H1 (cell line): Measurements from ENCODE around the gene CCNC. TPM values are rescaled to one million over a fixed set of nuclear protein-coding genes. Genes with fewer than 3 reads are reported as not detected.

Experiments
- CTCF ChIA-PET: fragments of 300-600 bp; sonication (Branson Sonifier 250); formaldehyde crosslinking; loops from one replicate; lab custom pipeline; 2021; ENCODE audit not compliant: partially characterized antibody; lab: Charles Lee
- POLR2A ChIA-PET: fragments of 300-600 bp; sonication (Branson Sonifier 250); formaldehyde crosslinking; loops from one replicate; lab custom pipeline; 2021; ENCODE audit warnings: inconsistent platforms; ENCODE audit not compliant: partially characterized antibody; lab: Charles Lee
- DNase-seq, 2 experiments: peaks; one replicate each; pipeline versions ENCODE4 v3.0.0 to v3.0.0-alpha.2; 2010 to 2022; ENCODE audit warnings: low spot score in 2 of 2, low read depth in 1 of 2, mixed read lengths in 1 of 2
- FAIRE-seq: peaks from 2 replicates; lab custom pipeline; 2011; peaks lifted over from hg19 to GRCh38; lab: Jason Lieb, UNC
- H2AFZ ChIP-seq: 2 replicates; pipeline ENCODE4 v1.8.1; 2012; ENCODE audit warnings: low read length, inconsistent platforms
- H2AK5ac ChIP-seq: 2 replicates; pipeline ENCODE4 v1.6.1; 2013; ENCODE audit warnings: low read depth, low read length
- H2BK120ac ChIP-seq: replicated peaks from 2 replicates; pipeline ENCODE3; 2013; ENCODE audit warnings: low read depth, low read length, inconsistent platforms
- H2BK12ac ChIP-seq: 2 replicates; pipeline ENCODE4 v1.6.1; 2013; ENCODE audit warnings: low read depth, low read length
- H2BK15ac ChIP-seq: 2 replicates; pipeline ENCODE4 v1.6.1; 2013; ENCODE audit warnings: low read length
- H2BK20ac ChIP-seq: 2 replicates; pipeline ENCODE4 v1.6.1; 2013; ENCODE audit warnings: low read length
- H2BK5ac ChIP-seq: 2 replicates; pipeline ENCODE4 v1.6.1; 2013; ENCODE audit warnings: low read depth, low read length
- H3K14ac ChIP-seq: 2 replicates; pipeline ENCODE4 v1.6.1; 2013; ENCODE audit warnings: inconsistent platforms; ENCODE audit not compliant: insufficient read length
- H3K18ac ChIP-seq: 2 replicates; pipeline ENCODE4 v1.6.1; 2013; ENCODE audit warnings: low read length; ENCODE audit errors: extremely low read depth
- H3K23ac ChIP-seq: 2 replicates; pipeline ENCODE4 v1.6.1; 2013; ENCODE audit warnings: inconsistent platforms; ENCODE audit not compliant: insufficient read length
- H3K23me2 ChIP-seq: 2 replicates; pipeline ENCODE4 v1.6.1; 2013; ENCODE audit warnings: low read depth, low read length
- H3K27ac ChIP-seq: 2 replicates; pipeline ENCODE4 v1.6.1; 2011; ENCODE audit warnings: low read depth, low read length, inconsistent platforms
- H3K27me3 ChIP-seq, 4 experiments: replicated peaks in 1 of 4; 1 replicate in 1 of 4; 2 replicates in 3 of 4; pipeline versions ENCODE4 v1.6.1 to v1.8.1; 2011 to 2013; ENCODE audit warnings: low read length in 3 of 4, mild to moderate bottlenecking in 3 of 4, inconsistent platforms in 2 of 4, mixed read lengths in 2 of 4, moderate library complexity in 1 of 4; ENCODE audit not compliant: control insufficient read depth in 3 of 4, insufficient read depth in 3 of 4; ENCODE audit errors: extremely low read depth in 1 of 4
- H3K36me3 ChIP-seq, 4 experiments: 2 replicates each; pipeline versions ENCODE4 v1.6.1 to v1.8.1; 2011 to 2013; ENCODE audit warnings: mild to moderate bottlenecking in 4 of 4, low read length in 3 of 4, moderate library complexity in 2 of 4, control low read depth in 1 of 4, inconsistent platforms in 1 of 4; ENCODE audit not compliant: insufficient read depth in 4 of 4, control insufficient read depth in 2 of 4
- H3K4ac ChIP-seq: replicated peaks from 2 replicates; pipeline ENCODE3; 2013; ENCODE audit warnings: low read length, low read depth, mixed read lengths, inconsistent platforms; ENCODE audit not compliant: insufficient read length
- H3K4me1 ChIP-seq, 4 experiments: replicated peaks in 1 of 4; 1 replicate in 1 of 4; 2 replicates in 3 of 4; pipeline versions ENCODE4 v1.6.1 to v1.8.1; 2011 to 2013; ENCODE audit warnings: low read length in 3 of 4, inconsistent platforms in 2 of 4, mixed read lengths in 1 of 4; ENCODE audit not compliant: insufficient read depth in 4 of 4, control insufficient read depth in 3 of 4
- H3K4me2 ChIP-seq, 2 experiments: 2 replicates each; pipeline versions ENCODE4 v1.6.1 to v1.8.1; 2011 to 2013; ENCODE audit warnings: low read depth in 2 of 2, low read length in 2 of 2, control low read depth in 1 of 2, inconsistent platforms in 1 of 2, mild to moderate bottlenecking in 1 of 2; ENCODE audit not compliant: insufficient read depth in 1 of 2
- H3K4me3 ChIP-seq, 4 experiments: fragments of 200-600, 300-600 bp in 1 of 4; sonication (generic), shearing (Covaris generic), sonication (Bioruptor Twin) in 1 of 4; 2 replicates each; pipeline versions ENCODE4 v1.5.1 to v1.8.1; 2011 to 2016; ENCODE audit warnings: low read length in 4 of 4, low read depth in 3 of 4, control low read depth in 2 of 4, inconsistent platforms in 2 of 4, mild to moderate bottlenecking in 2 of 4, mixed read lengths in 1 of 4, moderate library complexity in 1 of 4; ENCODE audit not compliant: insufficient read depth in 2 of 4; ENCODE audit errors: extremely low read depth in 1 of 4
- H3K56ac ChIP-seq: replicated peaks from 2 replicates; pipeline ENCODE3; 2013; ENCODE audit warnings: low read depth, mild to moderate bottlenecking, mixed read lengths, low read length, inconsistent platforms; ENCODE audit not compliant: insufficient read length
- H3K79me1 ChIP-seq: 2 replicates; pipeline ENCODE4 v1.6.1; 2013; ENCODE audit warnings: low read depth, low read length, control low read depth
- H3K79me2 ChIP-seq, 2 experiments: 2 replicates each; pipeline versions ENCODE4 v1.6.1 to v1.8.1; 2012 to 2013; ENCODE audit warnings: low read length in 2 of 2, mild to moderate bottlenecking in 2 of 2, inconsistent platforms in 1 of 2; ENCODE audit not compliant: insufficient read depth in 2 of 2, control insufficient read depth in 1 of 2
- H3K9ac ChIP-seq, 4 experiments: replicated peaks in 1 of 4; 1 replicate in 1 of 4; 2 replicates in 3 of 4; pipeline versions ENCODE4 v1.6.1 to v1.8.1; 2011 to 2013; ENCODE audit warnings: low read depth in 3 of 4, low read length in 3 of 4, control low read depth in 2 of 4, mild to moderate bottlenecking in 2 of 4, moderate library complexity in 2 of 4, inconsistent platforms in 1 of 4; ENCODE audit errors: extremely low read depth in 1 of 4
- H3K9me3 ChIP-seq, 2 experiments: 2 replicates each; pipeline versions ENCODE4 v1.6.1 to v1.8.1; 2012 to 2013; ENCODE audit warnings: mild to moderate bottlenecking in 2 of 2, moderate library complexity in 2 of 2, control low read depth in 1 of 2, inconsistent platforms in 1 of 2, low read depth in 1 of 2, low read length in 1 of 2, mixed read lengths in 1 of 2; ENCODE audit not compliant: insufficient read depth in 2 of 2
- H4K20me1 ChIP-seq, 2 experiments: replicated peaks in 1 of 2; 2 replicates each; pipeline versions ENCODE3 to v1.8.1; 2011 to 2013; ENCODE audit warnings: inconsistent platforms in 2 of 2, low read length in 2 of 2, mild to moderate bottlenecking in 1 of 2; ENCODE audit not compliant: insufficient read depth in 2 of 2, control insufficient read depth in 1 of 2
- H4K5ac ChIP-seq: 2 replicates; pipeline ENCODE4 v1.6.1; 2013; ENCODE audit warnings: low read length, low read depth, mixed read lengths, inconsistent platforms; ENCODE audit not compliant: insufficient read length
- H4K8ac ChIP-seq: 2 replicates; pipeline ENCODE4 v1.8.0; 2013; ENCODE audit warnings: mild to moderate bottlenecking, moderate library complexity, low read length, inconsistent platforms; ENCODE audit not compliant: insufficient read depth; ENCODE audit errors: extremely low read depth
- H4K91ac ChIP-seq: replicated peaks from 2 replicates; pipeline ENCODE3; 2013; ENCODE audit warnings: low read length, mixed read lengths, inconsistent platforms; ENCODE audit not compliant: insufficient read length
- CBX5 ChIP-seq: fragments of 300-800, 300-1000 bp; sonication (generic); IDR thresholded peaks from 2 replicates; pipeline ENCODE4 v1.7.1; 2016; ENCODE audit warnings: antibody characterized with exemption, low read length, low read depth
- CTBP2 ChIP-seq: IDR thresholded peaks from 2 replicates; pipeline ENCODE4 v1.7.0; 2011; ENCODE audit warnings: borderline replicate concordance, mild to moderate bottlenecking, moderate library complexity, mixed read lengths, low read length; ENCODE audit not compliant: insufficient read depth, insufficient read length
- KDM4A ChIP-seq: IDR thresholded peaks from one replicate; pipeline ENCODE4 v1.7.1; 2012; ENCODE audit warnings: low read depth, mild to moderate bottlenecking, moderate library complexity, low read length, inconsistent platforms; ENCODE audit not compliant: severe bottlenecking
- POLR2A ChIP-seq, 2 experiments: IDR thresholded peaks; 1 replicate in 1 of 2; 2 replicates in 1 of 2; pipeline ENCODE4 v1.6.1; 2011; ENCODE audit warnings: low read depth in 2 of 2, low read length in 2 of 2, mild to moderate bottlenecking in 2 of 2; ENCODE audit errors: control extremely low read depth in 1 of 2
- POU5F1 ChIP-seq: IDR thresholded peaks from 2 replicates; pipeline ENCODE4 v1.6.1; 2011; ENCODE audit warnings: low read depth, mild to moderate bottlenecking, low read length, moderate library complexity
- RBBP5 ChIP-seq: IDR thresholded peaks from 2 replicates; pipeline ENCODE4 v1.7.1; 2012; ENCODE audit warnings: low read depth, mild to moderate bottlenecking, inconsistent platforms, low read length, moderate library complexity, borderline replicate concordance
- WGBS, 2 experiments: shearing (Covaris generic) in 1 of 2; methylation state at CpG; one replicate each; pipeline versions ENCODE4 v1.1.6 to v1.1.7; 2013 to 2015; ENCODE audit warnings: low lambda C conversion rate in 2 of 2, mixed read lengths in 2 of 2, inconsistent platforms in 1 of 2, low coverage in 1 of 2, missing lambda C conversion rate in 1 of 2; ENCODE audit not compliant: insufficient replicate concordance in 2 of 2, insufficient coverage in 1 of 2, insufficient read length in 1 of 2; ENCODE audit errors: extremely low coverage in 1 of 2, missing lambda C conversion rate in 1 of 2; 5-methylcytosine and 5-hydroxymethylcytosine counted together
- polyA plus RNA-seq, 7 experiments: library from polyadenylated mRNA; depleted of rRNA in 3 of 7; stranded (reverse) in 5 of 7; unstranded in 2 of 7; fragments of >200 nt in 5 of 7; fragments of 200-250 nt in 2 of 7; gene quantifications; 1 replicate in 5 of 7; 2 replicates in 1 of 7; 4 replicates in 1 of 7; pipeline versions ENCODE4 v1.2.1 to v1.2.3, GENCODE V29; 2011 to 2013; ENCODE audit warnings: missing spikeins in 2 of 7, mixed read lengths in 2 of 7
- total RNA-seq: library from RNA; stranded (reverse); fragmentation: NEBNext Ultra II Directional; extraction: Animal tissue kit (Norgen Biotek cat#: 25700); gene quantifications from 2 replicates; pipeline ENCODE4 v1.2.1, GENCODE V29; 2021

Gene CCNC
- total and polyA plus RNA-seq, 2 of the 8 experiments (the other 6 are each of a cell fraction or from before 2014, with no cell fraction given), result 45.4 to 107 TPM

- no peak overlapping the region for H3K4me3 ChIP-seq
- no peak overlapping the region for H2BK120ac ChIP-seq
- H3K36me3 ChIP-seq, result peaks cover 11 to 59% (median 35%) of the 10 kb centered on the region in 4 experiments
- H3K18ac ChIP-seq, result no peak overlapping the region
- no peak overlapping the region for H3K27ac ChIP-seq
- H4K5ac ChIP-seq, result no peak overlapping the region
- H3K56ac ChIP-seq, result no peak overlapping the region
- no peaks in the 10 kb centered on the region for H3K79me2 ChIP-seq
- no peak overlapping the region for H2AK5ac ChIP-seq
- no peak overlapping the region for H3K9ac ChIP-seq
- no peak overlapping the region for H4K91ac ChIP-seq
- H3K4me1 ChIP-seq, result no peaks in the 10 kb centered on the region
- FAIRE-seq (no peak), DNase-seq (no peak)
- H3K27me3 ChIP-seq, result no peaks in the 10 kb centered on the region
- no peak overlapping the region for H2BK15ac ChIP-seq
- TF ChIP-seq POLR2A (IDR thresholded peaks at IDR 0.05; ENCODE audit: control extremely low read depth in 1 of 2, low read depth in 2 of 2, low read length in 2 of 2) (no peak), CBX5 (no peak), POU5F1 (no peak), CTBP2 (no peak), KDM4A (no peak), RBBP5 (no peak)
- POLR2A ChIA-PET, result interaction anchor here (1.2 to 3.8 kb wide), 3 partner anchors 8 to 14 kb away, joined by 5 to 21 read pairs (median 9); partner anchors contain the start of gene CCNC
- WGBS, 2 experiments, result 93% methylated on average over 2 of the region's 2 CpGs; no CpG with 5 or more reads in 1 of the 2 experiments
- H4K8ac ChIP-seq, result no peak overlapping the region
- no peak overlapping the region for H3K4me2 ChIP-seq
- H2BK20ac ChIP-seq, result no peak overlapping the region
- H3K4ac ChIP-seq, result no peak overlapping the region
- H3K9me3 ChIP-seq, result no peaks in the 10 kb centered on the region
- no peak overlapping the region for H2BK12ac ChIP-seq
- no peaks in the 10 kb centered on the region for H3K23me2 ChIP-seq
- H2BK5ac ChIP-seq, result no peak overlapping the region
- no peak overlapping the region for H2AFZ ChIP-seq
- no peaks in the 10 kb centered on the region for H3K79me1 ChIP-seq
- peaks cover 0 to 2% of the 10 kb centered on the region in 2 experiments for H4K20me1 ChIP-seq
- H3K23ac ChIP-seq, result no peak overlapping the region
- CTCF ChIA-PET, result no interaction called here
- H3K14ac ChIP-seq, result no peak overlapping the region
Observed at GRCh38 chr6:99553888-99554287, 14.6 kb downstream of the CCNC start.
